ENCODE measurements around the gene CRLF1.

The CRLF1 gene

GRCh38 chr19:18608102-18608804 is 1.7 kb upstream of the CRLF1 start:
- TF ChIP-seq TAF1 (IDR thresholded peaks at IDR 0.05; ENCODE audit: borderline replicate concordance, insufficient read depth, low read length) = no peak
- TF ChIP-seq, protein P1, sequence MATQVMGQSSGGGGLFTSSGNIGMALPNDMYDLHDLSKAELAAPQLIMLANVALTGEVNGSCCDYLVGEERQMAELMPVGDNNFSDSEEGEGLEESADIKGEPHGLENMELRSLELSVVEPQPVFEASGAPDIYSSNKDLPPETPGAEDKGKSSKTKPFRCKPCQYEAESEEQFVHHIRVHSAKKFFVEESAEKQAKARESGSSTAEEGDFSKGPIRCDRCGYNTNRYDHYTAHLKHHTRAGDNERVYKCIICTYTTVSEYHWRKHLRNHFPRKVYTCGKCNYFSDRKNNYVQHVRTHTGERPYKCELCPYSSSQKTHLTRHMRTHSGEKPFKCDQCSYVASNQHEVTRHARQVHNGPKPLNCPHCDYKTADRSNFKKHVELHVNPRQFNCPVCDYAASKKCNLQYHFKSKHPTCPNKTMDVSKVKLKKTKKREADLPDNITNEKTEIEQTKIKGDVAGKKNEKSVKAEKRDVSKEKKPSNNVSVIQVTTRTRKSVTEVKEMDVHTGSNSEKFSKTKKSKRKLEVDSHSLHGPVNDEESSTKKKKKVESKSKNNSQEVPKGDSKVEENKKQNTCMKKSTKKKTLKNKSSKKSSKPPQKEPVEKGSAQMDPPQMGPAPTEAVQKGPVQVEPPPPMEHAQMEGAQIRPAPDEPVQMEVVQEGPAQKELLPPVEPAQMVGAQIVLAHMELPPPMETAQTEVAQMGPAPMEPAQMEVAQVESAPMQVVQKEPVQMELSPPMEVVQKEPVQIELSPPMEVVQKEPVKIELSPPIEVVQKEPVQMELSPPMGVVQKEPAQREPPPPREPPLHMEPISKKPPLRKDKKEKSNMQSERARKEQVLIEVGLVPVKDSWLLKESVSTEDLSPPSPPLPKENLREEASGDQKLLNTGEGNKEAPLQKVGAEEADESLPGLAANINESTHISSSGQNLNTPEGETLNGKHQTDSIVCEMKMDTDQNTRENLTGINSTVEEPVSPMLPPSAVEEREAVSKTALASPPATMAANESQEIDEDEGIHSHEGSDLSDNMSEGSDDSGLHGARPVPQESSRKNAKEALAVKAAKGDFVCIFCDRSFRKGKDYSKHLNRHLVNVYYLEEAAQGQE (IDR thresholded peaks at IDR 0.05; ENCODE audit: insufficient read depth in 1 of 2, low read depth in 2 of 2, low read length in 2 of 2) = no peak
- no peak for TF ChIP-seq FOXP2 (optimal IDR thresholded peaks at IDR 0.05; ENCODE audit: borderline replicate concordance, extremely low read depth, extremely low read length, insufficient read depth)
- no peak for TF ChIP-seq POLR2AphosphoS5 (IDR thresholded peaks at IDR 0.05; ENCODE audit: low read depth, low read length)
- no peak for TF ChIP-seq SIN3A (IDR thresholded peaks at IDR 0.05; ENCODE audit: borderline replicate concordance, insufficient read depth, low read length)

DNA sequence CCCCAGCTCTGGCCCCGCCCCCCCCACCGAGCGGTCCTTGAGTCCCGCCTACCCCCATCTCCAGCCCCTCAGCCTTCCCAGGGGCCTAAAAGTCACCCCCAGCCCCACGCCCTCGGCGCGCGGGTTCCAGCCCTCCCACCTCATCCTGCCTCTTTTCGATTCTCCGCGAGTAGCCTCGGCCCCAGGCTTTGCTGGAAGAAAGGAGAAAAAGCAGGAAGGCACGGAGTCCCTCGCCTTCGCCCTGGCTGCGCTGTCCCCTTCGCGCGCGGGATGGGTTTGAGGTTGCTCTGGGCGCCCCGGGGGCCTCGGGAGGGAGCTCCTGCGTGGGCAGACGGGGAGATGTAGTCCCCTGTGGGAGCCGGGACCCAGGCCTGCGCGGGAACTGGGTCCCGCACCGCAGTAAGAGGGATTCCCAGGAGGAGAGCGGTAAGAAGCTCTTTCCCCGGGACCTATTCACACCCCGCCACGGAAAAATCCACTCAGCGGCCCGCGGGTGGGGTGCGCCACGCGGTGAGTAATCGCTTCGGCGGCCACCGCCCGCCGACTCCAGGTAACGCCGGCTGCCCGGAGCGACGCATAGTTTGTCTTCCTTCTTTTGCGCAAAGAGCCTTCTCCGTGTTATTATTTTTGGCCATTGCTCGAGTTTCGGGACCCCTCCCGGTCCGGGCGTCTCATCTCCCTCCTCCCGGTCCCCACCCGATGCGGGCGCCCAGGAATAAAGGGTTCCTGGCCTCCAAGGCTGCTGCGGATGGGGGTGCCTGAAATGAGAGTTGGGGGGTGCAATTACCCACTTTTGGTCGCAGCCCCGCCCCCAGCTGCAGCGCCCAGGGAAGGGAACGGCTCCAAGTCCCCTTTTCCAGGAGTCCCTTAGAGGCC is 865 bp upstream of the CRLF1 start:
- TF ChIP-seq SIN3A (IDR thresholded peaks at IDR 0.05; ENCODE audit: borderline replicate concordance, insufficient read depth, low read length) = no peak
- TF ChIP-seq TAF1 (IDR thresholded peaks at IDR 0.05; ENCODE audit: borderline replicate concordance, insufficient read depth, low read length) = no peak
- TF ChIP-seq, protein P1 (IDR thresholded peaks at IDR 0.05; ENCODE audit: insufficient read depth in 1 of 2, low read depth in 2 of 2, low read length in 2 of 2) = no peak

GRCh38 chr19:18605546-18606280 is 886 bp downstream of the CRLF1 start:
- TF ChIP-seq SIN3A (IDR thresholded peaks at IDR 0.05; ENCODE audit: borderline replicate concordance, insufficient read depth, low read length) = no peak
- TF ChIP-seq, protein P1 (IDR thresholded peaks at IDR 0.05; ENCODE audit: insufficient read depth in 1 of 2, low read depth in 2 of 2, low read length in 2 of 2) = no peak
- TF ChIP-seq FOXP2 (optimal IDR thresholded peaks at IDR 0.05; ENCODE audit: borderline replicate concordance, extremely low read depth, extremely low read length, insufficient read depth) = no peak
- no peak for TF ChIP-seq TAF1 (IDR thresholded peaks at IDR 0.05; ENCODE audit: borderline replicate concordance, insufficient read depth, low read length)
- no peak for TF ChIP-seq POLR2AphosphoS5 (IDR thresholded peaks at IDR 0.05; ENCODE audit: low read depth, low read length)

- no peak for TF ChIP-seq FOXP2 (optimal IDR thresholded peaks at IDR 0.05; ENCODE audit: borderline replicate concordance, extremely low read depth, extremely low read length, insufficient read depth)
- TF ChIP-seq POLR2AphosphoS5 (IDR thresholded peaks at IDR 0.05; ENCODE audit: low read depth, low read length) = no peak
- no peak for TF ChIP-seq TAF1 (IDR thresholded peaks at IDR 0.05; ENCODE audit: borderline replicate concordance, insufficient read depth, low read length)
- TF ChIP-seq, protein P1 (IDR thresholded peaks at IDR 0.05; ENCODE audit: insufficient read depth in 1 of 2, low read depth in 2 of 2, low read length in 2 of 2) = no peak
- TF ChIP-seq SIN3A (IDR thresholded peaks at IDR 0.05; ENCODE audit: borderline replicate concordance, insufficient read depth, low read length) = no peak
Observed at GRCh38 chr19:18605196-18605545, 1.4 kb downstream of the CRLF1 start.

Data from PFSK-1 (cell line).